SHP77 (cell line): Measurements from ENCODE around the gene LRRC4C.

ENCODE experiments used
- DNase-seq, 2 experiments: peaks; one replicate each; lab custom pipeline; 2025; lab: John Stamatoyannopoulos, UW

LRRC4C gene

DNA sequence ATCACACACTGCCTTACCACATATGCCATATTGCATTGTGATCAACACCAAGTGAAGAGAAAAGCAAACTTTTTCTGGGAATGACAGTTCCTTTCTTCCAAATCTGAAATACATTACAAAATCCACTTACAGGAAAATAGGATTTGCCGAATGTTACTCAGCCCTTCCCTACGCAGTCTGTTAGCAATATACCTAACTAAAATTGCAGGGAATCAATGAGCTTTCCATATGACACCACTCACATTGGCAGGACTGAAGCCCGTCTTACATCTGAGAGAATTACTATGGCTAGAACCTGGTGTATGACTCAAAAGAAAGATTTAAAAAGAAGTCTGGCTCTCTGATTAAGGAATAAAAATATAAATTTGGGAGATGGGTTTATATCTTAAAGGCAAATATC is 136.0 kb downstream of the LRRC4C start:
- no peak for DNase-seq

DNA sequence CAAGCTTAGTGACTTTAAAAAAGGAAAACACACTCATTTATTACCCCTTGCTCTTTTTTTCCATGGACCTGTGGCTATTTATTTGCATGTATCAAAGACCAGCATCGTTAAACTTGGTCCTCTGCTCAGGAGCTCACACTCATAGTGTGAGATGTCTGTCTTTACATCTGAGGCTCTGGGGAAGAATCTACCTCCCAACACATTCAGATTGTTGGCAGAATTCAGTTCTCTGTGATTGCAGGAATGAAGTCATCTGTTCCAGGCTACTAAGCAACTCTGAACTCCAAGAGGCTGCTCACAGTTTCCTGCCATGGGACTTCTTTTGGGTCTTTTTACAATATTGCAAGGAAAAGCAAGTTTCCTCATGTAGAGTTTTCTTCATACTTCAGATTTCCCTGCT is 138.8 kb downstream of the LRRC4C start:
- DNase-seq = no peak

DNA sequence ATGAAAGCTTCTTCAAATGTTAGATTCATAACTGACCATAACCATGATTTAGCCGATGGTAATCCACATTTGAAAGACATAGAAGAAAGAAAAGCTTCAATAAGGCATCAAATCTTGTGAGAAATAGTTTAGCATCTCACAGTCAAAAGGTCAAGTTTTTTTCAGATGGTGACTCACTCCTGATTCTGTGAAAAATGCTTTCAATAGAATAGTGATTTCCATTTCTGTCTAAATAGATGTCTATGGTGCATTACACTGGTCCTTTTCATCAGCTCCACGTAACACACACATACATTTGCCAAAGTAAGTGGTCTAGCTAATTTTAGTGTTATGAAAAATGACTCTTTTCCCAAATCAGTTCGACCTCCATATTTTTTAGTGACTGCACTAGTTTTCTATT is 139.2 kb downstream of the LRRC4C start:
- no peak for DNase-seq

DNA sequence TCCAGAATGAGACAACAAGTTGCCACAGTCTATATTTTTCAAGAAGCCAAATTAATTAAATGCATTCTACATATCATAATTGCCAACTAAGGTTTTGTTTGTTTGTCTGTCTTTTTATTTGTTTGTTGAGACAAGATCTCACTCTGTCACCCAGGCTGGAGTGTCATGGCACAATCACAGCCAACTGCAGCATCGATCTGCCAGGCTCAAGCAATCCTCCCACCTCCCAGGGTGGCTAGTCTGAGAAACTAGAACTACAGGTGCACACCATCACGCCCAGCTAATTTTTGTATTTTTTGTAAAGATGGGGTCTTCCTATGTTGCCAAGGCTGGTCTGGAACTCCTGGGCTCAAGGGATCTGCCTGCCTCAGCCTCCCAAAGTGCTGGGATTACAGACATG is 140.0 kb downstream of the LRRC4C start:
- no peak for DNase-seq

DNA sequence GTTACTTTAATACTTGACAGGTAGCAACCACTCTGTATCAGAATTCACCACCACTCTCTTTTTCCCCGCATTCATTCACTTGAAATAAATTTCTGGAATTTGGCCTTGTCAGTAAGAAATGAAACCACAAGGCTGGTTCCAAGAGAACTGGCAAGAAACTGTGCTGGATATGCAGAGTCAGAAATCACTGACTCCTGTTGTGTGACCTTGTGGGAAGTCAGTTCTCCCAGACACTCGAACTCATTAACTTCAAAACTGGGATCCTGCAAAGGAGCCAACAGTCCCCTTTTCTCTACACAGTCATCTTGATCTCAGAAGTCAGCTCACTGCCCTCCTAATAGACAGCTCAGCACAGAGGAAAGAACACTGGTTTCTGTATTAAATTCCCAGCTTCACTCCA is 142.7 kb downstream of the LRRC4C start:
- no peak for DNase-seq

DNA sequence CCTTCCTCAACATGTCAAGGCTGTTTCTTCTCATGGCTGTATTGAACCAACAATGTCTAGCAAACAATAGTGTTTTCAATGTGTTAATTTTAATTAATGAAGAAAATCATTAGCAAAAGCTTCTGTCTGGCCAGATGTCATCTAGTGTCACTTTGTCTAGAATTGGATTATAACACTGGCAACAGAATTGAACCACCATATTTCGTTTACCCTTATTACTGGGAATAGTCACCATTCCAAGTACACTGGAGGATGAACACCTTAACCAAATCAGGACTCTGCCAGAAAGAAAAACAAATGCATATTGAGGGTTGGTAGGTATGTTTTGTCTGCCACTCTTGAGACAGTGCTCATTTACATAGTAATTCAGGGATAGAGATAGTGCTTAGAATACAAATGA is 146.2 kb downstream of the LRRC4C start:
- DNase-seq = no peak

DNA sequence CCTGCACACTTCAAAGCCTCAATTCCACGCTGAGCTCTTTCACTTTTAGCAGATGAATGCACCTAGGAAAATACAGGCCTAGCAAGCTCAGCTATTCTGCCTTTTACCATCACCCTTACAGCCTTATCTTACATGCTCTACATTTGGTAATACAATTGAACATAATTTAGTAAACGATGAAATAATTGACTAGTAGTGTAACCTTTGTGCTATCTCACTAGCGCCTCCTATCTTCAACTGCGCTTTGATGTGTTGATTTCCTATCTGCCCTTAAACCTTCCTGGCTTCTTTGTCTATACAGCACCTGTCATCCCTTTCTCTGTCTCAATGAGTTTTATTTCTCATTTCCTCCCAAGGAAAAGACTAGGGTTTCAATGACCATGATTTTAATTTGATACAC is 149.7 kb downstream of the LRRC4C start:
- no peak for DNase-seq

DNA sequence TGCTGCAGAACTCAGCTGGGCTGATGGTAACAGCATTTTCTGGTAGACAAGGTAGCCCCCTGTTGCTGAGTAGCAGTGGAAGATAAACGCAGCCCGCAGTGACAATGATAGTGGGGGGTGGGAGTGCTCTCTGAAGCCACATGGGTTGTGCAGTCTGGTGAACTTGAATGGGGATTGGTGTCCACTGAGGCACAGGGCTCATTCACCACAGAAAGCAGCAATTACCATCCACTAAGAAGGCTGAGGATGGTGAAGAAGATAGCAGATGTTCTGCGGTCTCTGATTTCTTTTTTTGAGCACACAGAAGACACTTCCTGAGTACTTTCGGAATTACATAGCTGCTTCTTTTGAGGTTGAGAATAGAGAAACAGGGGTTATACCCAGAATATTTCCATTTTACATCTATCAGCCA is 150.3 kb downstream of the LRRC4C start:
- no peak for DNase-seq

DNA sequence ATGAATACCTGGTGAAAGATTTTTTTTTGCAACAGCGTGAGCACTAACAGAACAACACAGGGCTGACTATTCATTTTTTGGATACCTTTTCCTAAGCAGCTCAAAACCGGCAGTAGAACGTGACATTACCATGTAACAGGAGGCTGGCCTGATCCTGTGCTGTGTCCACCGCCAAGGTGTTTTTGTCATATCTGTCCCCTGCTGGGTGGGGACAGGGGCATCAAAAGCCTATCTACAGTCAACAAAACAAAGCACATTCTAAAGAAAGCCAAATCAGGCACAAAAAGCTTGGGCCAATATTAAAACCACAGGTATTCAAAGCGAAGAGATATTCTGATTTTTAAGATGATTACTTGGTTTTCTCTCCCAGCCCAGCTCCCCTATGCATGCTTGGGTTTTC is 151.2 kb downstream of the LRRC4C start:
- no peak for DNase-seq

DNA sequence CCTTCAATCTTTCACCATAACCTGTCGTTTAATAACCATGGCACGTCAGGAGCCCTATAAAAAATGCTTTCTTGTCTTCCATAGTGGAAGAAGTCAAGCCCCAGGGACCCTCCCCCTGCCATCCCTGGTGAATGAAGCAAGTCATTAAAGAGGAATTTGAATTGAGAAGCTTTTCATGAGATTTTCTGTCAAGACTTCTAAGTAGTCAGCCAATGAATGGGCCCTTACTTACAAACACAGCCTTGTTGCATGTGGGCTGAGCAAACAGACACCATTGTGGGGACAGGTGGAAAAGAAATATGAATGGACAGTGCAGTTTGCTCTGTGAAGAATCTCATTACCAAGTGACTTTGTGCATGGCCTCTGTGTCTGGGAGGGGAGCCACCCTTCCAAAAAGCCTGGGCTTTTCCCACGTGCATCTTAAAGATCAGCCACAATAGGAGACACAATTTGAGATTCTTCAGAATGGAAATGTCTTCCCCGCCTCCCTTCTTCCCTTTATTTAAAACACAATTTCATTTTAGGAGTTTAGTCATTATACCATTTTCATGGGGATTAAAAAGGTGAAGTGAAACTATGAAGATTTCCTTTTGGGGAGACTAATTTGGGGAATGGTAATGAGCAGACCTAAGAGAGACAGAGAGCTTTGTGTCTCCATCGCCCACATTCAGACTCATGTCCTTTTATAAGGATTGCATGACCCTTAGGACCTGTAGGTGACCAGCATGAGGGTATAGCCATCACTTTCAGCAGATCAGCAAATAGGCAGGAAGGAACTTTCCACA is 152.0 kb downstream of the LRRC4C start:
- DNase-seq = no peak

DNA sequence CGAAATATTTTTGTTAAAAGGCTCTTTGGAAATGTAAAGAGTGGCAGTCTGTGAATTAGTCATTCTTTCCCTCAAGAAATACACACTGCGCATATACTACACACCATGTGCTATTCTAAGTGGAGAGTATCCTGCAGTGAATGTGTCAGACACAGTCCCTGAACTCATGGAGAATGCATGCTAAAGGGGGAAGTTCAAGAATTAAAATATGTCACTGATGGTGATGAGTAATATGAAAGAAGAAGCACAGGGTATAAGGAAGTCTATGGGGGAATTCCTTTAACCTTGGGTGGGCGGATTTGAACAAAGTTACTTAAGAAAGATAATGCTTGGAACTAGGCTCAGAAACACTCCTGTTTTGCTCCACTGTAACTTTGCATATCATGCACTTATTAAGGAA is 153.0 kb downstream of the LRRC4C start:
- DNase-seq = no peak

DNA sequence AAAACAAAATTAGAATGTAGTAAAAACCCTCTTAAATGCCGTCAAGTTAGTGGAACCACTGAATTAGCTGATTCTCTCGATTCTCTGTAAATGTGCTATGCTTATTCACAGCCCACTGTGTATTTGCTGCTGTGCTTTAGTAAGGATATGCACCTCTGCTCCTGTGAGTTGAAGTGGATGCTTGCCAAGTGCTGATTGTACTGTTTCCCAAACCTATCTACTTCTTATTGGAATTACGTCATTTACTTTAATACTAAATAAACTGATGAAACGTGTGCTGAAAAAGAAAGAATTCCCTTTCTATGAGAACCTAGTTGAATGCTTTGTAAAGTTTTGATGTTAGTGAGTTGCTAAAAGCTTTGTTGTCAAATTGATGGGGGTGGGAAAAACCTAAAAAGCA is 158.4 kb downstream of the LRRC4C start:
- no peak for DNase-seq

DNA sequence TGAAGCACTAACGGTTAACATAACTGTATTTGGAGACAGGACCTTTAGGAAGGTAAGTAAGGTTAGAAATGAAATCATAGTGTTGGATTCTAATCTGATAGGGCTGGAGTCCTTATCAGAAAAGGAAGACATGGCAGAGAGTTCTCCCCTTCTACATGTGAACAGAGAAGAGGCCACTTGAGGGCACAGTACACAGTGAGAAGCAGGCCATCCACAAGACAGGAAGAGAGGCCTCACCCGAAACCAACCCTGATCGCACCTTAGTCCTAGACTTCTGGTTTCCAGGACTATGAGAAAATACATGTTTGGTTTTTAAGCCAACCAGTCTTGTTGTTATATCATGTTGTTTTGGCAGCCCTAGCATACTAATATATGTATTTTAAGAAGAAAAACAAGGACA is 170.0 kb downstream of the LRRC4C start:
- DNase-seq = no peak

DNA sequence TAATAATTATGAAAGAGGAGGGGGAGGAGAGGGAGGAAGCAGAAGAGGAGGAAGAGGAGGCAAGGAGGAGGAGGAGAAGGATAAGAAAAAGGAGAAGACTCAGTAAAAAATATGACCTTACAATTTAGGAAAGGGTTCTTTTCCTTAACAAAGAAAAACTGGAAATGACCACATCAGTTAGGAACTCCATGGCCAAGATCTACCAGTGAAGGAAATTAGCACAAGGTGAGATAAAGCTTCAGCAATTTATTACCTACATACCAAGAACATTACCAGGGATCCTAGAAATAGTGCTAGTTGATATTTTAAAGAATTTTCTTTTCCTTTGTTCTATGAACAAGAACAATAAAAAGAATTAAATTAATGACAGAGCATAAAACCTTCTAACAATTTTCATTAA is 172.7 kb downstream of the LRRC4C start:
- no peak for DNase-seq

DNA sequence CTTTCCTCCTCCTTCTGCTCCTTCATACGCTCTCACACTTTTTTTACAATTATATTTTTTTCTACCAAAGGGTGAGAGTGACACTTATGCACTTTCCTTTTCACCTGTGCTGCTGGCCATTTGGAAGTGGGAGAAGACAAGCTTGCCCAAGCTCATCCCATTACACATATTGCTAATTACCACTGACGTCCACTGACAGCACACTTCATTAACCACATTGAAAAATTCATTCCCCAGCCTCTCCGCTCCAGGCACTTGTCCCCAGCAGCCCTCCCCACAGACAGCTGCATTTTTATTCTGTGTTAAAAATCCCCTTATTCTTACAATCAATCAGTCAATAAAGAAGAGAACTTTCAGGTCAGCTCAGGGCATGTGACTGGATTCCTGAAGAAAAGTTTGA is 175.1 kb downstream of the LRRC4C start:
- DNase-seq = no peak

DNA sequence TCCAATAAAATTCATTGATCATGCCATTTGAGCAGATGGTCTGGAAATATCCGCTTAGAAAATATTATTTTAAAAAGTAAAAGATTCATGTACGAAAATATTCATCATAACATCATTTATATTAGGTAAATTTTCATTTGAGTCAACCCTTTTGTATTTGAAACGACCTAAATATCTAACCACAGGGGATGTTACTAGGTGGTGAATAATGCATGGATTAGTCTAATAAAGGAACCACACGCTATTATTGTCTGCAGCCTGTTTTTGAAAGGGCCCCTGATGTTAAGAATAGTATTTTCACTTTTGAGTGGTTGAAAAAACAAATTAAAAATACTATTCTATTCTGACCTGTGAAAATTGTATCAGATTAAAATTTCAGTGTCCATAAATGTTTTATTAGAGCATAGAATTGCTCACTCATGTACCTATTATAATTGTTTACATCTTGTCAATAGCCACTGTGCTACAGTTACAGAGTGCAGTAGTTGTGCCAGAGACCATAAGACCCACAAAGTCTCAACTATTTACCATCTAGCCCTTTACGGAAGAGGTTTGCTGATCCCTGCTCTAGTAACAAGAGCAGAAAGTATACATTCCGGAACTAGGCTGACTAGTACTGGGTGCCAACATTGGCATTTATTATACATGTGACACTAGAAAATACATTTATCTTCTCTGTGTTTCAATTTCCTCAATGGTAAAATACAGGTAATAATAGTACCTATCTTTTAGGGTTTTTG is 176.1 kb downstream of the LRRC4C start:
- DNase-seq = no peak

DNA sequence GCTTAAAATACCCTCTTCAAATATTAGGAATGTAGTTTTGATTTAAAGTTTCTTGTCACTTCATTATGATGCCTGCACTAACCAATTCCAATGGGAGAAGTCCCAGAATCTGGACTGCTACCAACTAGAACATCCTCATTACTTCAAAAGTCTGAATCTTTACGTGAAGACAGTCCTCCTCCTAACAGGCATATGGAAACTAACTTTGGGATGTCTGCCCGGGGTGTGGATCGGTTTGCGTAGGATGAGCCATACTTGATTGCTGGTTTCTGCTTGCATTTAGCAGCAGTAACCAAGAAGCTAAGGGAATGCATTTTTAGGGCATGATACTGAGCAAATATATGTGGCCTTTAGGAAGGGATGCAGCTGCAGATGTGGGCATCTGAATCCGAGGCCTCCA is 177.1 kb downstream of the LRRC4C start:
- DNase-seq = no peak

DNA sequence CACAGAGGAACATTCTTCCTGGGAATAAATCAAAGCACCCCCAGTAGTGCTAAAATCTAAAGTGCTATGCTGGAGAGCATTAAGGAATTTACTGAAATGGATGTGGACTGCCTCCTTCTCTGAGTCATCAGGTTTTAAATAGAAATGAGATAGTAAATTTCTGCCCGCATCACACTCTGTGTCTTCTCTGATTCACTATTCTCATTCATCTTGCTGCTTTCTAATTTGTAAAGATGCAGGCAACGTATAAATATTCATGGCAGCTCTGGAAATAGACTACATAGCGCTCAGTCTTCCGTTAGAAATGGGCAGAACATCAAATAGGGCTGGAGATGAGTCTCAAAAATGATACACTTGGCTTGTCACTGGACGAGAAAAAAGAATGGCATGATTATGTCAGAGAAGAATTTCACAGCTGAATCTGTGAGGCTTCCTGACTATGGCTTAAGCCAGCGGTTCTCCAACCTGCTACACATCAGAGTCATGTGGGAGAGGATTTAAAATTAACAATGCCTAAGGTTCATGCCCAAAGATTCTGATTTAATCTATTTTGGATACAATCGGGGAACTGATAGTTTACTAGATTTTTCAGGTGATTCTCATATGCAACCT is 178.2 kb downstream of the LRRC4C start:
- no peak for DNase-seq

DNA sequence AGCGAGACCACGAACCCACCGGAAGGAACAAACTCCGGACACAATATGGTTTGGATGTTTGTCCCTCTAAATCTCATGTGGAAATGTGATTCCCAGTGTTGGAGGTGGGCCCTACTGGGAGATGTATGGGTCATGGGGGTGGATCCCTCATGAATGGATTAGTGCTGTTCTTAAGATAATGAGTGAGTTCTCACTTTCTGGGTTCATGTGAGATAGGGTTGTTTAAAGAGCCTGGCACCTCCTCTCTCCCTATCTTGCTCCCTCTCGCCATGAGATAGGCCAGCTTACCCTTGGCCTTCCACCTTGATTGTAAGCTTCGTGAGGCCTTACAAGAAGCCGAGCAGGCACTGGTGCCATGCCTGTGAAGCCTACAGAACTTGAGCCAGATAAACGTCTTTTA is 184.6 kb downstream of the LRRC4C start:
- no peak for DNase-seq

DNA sequence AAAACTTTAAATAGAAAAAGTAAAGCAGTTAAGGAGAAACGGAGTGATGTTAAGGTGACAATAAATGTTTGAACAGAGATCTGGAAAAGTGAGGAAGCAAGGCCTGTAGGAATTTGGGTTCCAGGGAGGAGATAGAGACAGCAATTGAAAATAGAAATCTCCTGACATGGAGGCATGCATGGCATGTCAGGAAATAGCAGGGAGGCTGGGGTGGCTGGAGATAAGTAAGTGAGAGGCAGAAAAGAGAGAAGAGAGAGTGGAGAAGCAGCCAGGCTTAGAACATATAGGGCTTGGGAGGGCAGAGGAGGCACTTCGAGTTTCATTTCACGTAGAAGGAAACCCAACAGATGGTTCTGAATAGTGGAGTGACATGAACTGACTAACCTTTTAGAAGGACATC is 185.5 kb downstream of the LRRC4C start:
- DNase-seq = no peak

DNA sequence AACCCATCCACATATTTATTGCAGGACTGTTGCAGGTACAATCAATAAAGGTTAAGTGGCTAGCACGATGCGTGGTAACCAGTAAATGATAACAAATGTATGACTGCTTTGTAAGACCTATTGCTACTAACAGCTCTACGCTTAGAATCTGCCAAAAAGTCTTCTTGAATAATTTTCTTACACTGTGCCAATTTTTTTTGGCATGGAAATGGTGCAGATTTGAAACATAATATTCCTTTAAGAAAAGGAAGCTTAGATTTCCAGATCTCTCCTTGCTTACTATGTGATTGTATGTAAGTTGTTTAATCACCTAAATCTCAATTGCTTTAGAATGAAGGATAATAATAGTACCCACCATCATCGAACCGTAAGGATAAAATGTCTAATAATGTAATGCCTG is 192.0 kb downstream of the LRRC4C start:
- no peak for DNase-seq

DNA sequence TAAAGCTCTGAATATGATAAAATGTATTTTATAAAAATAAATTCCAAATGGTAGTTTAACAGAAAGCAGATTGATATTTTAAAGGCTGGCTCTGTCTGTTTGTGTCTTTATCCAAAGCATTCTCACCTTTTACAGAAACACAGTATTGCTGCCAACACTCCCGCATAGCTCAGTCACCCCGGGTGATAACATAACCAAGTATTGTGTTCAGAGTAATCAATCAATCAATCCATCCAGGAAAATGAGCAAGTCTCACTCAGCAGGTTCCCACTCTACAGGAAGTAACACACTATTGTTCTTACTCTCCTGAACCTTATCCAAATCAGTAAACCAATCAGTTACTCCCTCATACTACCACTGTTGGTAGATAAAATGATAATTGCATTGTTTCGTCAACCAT is 203.4 kb downstream of the LRRC4C start:
- no peak for DNase-seq

DNA sequence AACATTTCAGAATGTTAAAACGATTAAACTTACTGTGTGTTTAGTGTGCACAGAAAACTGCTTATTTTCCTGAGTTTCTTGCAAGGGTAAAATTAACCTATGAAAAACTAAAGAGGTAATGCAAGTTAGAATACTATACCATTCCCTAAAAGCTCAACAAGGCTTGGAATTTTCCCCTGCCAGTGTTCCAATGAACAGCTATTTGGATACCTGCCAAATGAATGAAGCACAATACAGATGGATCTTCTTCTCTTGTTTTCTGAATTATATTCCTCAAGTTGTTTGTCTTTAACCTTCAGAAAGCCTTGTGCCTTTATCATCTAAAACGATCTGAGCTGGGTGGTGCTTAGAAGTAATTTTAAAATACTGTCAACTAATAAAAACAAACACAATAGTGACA is 204.5 kb downstream of the LRRC4C start:
- no peak for DNase-seq
